ENCODE data around the gene FRMPD3.

GRCh38 chrX:107448625-107448997 lies 841 bp upstream of the FRMPD3 start:
- TF ChIP-seq CTCF (IDR thresholded peaks at IDR 0.05) (no peak), POLR2AphosphoS5 (IDR thresholded peaks at IDR 0.05; ENCODE audit: insufficient read depth in 1 of 2, low read depth in 1 of 2) (no peak), POLR2A (IDR thresholded peaks at IDR 0.05) (no peak)

Measured in vagina (tissue), 2 donors.